HG03064 (cell line): ENCODE measurements around the gene TSR1.
A peak's percentile ranks its signal among the peaks of the same experiment; 100 is the strongest.

Experiments used
- ATAC-seq: cut with Tn5 transposase; IDR thresholded peaks from one replicate; pipeline ENCODE4 v1.9.1; 2021; ENCODE audit warnings: low read depth; ENCODE audit not compliant: unreplicated experiment

Gene TSR1

DNA sequence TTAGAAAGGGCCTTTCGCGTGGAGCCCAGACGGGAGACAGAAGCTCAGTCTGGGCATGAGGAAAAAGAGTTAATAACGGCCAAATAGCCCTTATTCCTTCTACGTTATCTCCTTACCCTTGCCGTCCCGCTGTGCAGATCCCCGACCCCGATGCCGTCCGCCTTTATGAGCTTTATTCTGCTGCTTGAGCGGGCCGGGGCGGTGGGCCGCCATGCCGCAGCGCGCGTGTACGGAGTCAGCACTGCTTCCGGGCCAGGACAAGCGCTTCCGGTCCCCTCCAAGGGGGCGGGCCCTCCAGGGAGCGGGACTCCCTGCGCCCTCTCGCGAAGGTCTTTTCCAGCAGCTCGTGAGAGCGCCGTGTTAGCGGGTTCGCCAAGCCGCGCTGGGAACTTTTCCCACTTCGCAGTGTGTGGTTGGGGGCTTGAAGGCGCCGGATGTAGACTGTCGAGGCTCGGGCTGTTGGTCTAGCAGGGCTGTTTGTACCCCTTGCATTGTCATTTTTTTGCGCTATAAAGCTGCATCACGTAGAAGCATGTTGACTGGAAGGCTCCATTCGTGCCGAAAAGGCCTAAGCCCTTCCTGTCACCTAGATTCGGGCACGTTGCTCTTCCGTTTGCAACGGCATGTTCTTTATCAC, at the start of gene TSR1:
TSS of gene TSR1 (minus strand) at position 243 of the 637 bp plus-strand sequence. CDS start at position 213, 30 bp downstream.
- peak; percentile 68 for ATAC-seq

DNA sequence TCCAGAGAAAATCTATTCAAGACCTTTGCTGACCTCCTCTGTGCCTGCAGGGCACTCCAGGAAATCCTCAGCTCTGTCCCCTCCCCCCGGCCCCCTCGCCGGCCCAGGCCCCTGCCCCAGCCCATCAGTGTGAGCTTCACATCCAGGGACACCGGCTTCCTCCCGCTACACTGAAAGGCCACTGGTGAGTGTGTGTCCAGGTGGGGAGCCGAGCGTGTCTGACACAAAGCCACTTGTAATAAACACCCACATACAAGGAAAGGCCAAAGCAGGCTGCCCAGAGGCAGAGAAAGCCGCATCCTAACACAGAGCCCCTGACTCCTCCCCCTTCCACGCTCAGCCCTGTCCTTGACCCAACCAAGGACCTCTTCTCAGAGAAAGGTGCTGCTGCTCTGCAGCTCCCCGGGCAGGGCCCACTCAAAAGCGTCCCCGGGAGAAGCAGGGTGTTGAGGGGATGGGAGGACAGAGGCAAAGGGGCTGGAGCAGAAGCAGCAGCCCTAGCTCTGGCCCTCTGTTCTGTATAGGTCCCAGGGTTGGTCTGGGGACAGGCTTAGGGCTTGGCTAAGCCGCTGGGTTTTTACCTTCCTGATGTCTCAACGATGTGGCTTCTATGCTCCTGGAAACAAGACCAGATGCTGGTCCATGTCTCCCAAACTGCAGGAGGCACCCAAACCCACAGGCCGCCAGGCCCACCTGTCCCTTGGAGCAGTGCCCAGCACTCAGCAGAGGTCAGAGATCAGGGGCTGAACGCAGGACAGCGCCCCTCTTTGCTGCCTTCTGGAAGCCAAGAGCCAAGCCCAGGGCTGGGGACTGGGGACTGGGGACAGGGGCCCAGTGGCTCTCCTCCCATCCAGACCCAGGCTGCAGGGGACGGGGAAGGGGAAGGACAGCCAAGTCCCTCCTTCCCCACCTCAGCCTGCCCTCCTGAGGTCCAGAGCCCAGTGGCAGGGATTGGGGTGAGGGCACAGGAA, 49.3 kb upstream of the TSR1 start:
- no peak for ATAC-seq

DNA sequence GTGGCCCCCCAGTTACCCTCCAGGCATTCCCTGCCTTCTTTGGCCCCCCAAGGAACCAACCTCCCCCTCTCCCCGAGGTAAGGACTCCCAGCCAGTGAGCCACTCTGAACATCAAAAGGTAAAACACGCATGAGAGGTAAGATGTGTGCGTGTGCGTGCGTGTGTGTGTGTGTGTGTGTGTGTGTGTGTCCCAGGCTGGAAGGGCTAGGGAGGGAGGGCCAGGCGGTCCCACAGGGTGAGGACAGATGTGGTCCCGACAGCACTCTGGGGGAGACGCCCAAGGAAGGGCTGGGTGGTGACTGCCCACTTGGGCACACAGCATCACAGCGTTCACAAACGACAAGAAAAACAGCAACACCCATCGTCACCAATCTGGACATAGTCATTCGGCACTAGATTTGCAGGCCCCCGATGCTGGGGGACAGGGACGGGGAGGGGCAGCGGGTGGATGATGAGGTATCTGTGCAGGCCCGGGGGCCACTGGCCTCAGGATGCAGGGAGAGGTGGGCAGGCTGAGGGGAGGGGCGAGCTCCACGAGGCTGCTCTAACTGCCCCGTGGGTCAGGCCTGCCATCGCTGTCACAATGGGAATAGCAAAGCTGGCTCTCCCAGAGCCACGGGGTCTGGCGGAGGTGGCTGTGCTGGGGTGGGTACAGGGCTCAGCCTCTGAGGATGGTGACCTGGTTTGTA, 48.3 kb upstream of the TSR1 start:
- no peak for ATAC-seq

- ATAC-seq: no peak
Measured at GRCh38 chr17:2383628-2384167, 47.4 kb upstream of the TSR1 start.

DNA sequence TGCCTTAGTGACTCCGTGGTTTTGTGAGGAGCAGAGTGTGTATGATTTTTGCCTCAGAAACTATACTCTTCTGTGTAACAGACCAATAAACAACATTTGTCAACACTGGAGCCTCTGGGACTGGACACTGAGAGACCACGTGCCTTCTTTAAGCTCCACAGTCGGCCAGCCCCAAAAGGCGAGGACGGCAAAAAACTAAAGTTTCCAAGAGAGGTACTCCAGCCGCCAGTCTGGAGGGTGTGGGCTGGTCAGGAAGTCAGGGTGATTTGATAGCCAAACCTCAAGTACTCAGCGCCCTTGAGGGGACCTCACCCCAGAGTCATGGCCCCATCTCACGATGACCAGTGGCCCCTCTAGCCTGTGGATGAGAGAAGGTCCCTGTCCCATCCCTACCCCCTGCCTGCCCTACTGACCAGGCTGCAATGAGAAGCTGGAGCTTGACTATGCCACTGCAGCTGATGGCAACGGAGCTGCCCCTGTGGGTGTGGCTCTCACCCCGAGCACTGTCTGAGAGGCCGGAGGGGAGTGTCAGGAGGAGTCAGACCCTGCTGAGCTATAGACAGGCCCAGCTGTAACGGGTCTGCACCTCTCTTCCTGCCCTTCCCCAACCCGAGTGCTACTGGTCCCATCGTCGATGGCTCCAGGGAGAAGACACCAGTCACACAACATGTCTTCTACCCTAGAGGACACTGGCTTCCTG, 44.8 kb upstream of the TSR1 start:
- ATAC-seq: no peak

DNA sequence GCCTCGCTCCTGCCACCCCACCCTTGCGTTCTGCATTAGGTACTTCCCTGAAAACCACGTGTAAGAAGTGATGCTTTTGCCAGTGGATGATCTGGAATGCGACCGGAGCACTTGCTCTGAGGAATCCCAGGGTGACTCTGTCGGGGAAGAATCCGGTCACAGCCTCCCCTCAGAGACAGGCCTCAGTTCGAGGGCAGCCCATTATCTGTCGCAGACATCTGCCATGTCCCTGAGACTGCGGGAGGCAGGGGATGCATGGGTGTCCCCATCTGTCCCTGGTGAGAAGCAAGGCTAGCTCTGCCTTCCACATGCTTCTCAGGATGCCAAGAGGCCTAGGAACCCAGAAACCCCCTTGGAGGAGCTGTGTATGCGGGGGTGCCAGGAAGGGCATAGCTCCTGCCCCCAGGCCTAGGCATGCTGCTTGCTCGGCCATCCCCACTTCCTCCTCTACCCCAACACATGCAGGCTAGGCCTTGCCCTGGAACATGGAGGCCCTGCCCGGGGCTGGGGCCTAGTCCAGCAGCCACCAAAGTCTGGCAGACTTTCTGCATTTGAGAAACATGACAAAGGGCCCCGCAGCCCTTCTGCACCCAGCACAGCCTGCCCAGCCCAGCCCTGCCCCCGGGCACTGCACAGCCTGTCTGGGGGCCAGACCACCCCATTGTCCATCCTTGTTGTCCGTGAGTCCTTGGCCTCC, 44.1 kb upstream of the TSR1 start:
- ATAC-seq: no peak

DNA sequence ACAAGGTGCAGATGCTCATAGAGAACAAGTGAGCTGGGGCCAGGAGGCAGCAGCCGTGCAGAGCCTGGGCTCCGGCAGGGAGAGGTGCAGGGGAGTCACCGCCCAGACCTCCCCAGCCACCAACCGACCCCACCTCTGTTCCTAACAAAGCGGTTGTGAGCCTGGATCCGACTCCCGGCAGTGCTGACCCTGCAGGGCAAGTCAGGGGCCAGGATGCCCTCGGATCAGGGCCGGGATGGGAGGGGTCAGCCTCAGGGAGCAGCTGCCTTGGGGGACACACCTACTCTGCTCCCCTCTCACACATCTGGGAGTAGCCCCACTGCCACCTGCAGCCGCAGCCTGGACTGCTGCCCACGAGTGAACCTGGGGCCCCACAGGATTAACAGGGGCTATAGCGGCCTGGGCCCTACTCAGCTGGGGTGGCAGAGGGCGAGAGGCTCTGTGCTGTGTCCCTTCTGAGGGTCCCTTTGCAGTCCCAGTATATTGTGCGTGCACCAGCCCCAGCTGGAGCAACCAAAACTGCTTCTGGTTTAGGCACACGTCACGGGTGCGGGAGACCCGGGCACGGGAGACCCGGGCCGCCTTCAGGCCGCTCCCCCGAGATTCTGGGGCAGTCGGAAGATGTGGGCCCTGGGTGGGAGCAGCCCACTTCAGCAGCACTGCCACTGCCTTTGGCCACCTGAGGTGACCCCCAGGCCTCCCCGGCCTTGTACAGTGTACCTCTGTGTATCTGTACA, 43.4 kb upstream of the TSR1 start:
- ATAC-seq: no peak

DNA sequence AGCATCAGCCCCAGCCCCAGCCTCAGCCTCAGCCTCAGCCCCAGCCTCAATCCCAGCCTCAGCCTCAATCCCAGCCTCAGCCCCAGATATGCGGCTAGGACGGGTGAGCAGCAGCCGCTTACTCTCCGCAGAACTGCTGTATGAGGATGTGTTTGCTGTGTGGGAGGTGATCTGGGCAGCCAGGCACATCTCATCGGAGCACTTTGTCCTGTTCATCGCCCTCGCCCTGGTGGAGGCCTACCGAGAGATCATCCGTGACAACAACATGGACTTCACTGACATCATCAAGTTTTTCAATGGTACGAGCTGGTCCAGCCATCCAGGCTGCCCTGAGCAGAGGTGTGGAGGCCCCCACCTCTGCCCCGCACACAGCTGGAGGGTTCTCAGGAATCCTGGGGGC, 42.6 kb upstream of the TSR1 start:
- ATAC-seq: no peak

DNA sequence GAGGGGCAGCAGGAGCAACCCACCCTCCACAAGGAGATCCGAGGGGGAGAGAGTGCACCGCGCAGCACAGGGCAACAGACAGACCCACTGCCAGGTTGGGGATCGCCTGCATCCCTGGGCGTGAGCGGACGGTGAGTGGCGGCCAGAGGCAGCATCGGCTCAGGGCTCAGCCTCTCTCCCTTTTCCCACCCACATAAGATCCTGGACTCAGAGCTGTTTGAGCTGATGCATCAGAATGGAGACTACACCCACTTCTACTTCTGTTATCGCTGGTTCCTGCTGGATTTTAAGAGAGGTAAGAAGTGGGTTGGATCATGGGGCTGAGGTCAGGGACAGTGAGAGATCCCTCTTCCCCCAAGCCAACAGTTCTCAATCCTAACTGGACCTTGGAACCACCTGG, 41.4 kb upstream of the TSR1 start:
- ATAC-seq: no peak

GRCh38 chr17:2376107-2376506, 39.9 kb upstream of the TSR1 start:
- ATAC-seq: no peak

GRCh38 chr17:2375406-2375805, 39.1 kb upstream of the TSR1 start:
- ATAC-seq: no peak

GRCh38 chr17:2374549-2375285, 38.5 kb upstream of the TSR1 start:
- ATAC-seq: no peak

GRCh38 chr17:2373179-2373578, 36.9 kb upstream of the TSR1 start:
- ATAC-seq: no peak

DNA sequence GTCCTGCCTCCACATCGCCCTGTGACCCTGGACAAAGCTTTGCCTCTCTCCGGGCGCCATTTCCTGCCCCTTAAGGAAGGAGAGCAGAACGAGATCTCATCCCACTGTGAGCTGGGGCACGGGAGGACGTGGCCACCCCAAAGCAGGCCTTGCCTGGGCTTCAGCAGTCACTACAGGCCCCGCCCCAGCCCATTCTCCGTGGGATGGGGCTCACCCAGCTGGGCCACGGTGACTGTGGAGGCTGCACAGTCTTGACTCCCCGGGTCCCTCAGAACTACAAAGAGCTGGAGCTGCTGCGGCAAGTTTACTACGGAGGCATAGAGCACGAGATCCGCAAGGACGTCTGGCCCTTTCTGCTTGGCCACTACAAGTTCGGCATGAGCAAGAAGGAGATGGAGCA, 36.4 kb upstream of the TSR1 start:
- ATAC-seq: no peak

- ATAC-seq: no peak
Measured at GRCh38 chr17:2372180-2372579, 35.9 kb upstream of the TSR1 start.

GRCh38 chr17:2371183-2372130, 35.2 kb upstream of the TSR1 start:
- no peak for ATAC-seq

DNA sequence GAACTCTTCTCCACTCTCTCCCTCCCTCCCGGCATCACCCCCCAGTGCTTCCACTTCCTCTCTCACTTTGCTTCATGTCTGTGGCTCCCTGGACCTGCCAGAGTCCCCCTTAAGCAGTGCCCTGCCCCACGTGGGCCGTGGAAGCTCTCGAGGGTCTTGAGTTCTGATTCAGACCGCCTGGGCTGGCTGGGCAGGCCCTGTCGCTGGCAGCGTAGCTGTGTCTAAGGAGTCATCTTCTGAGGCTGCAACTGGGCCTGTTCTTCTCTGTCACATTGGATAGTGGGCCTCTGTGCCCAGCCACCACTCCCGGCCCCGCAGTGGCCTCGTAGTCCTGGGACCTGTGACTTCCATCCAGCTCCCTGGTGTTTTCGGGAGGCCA, 33.9 kb upstream of the TSR1 start:
- ATAC-seq: no peak
